HG02938 (cell line): ENCODE results near the gene SLC25A47.

Experiments
- ATAC-seq: cut with Tn5 transposase; IDR thresholded peaks from one replicate; pipeline ENCODE4 v1.9.1; 2021; ENCODE audit warnings: mild to moderate bottlenecking, moderate library complexity; ENCODE audit not compliant: unreplicated experiment

SLC25A47 gene

DNA sequence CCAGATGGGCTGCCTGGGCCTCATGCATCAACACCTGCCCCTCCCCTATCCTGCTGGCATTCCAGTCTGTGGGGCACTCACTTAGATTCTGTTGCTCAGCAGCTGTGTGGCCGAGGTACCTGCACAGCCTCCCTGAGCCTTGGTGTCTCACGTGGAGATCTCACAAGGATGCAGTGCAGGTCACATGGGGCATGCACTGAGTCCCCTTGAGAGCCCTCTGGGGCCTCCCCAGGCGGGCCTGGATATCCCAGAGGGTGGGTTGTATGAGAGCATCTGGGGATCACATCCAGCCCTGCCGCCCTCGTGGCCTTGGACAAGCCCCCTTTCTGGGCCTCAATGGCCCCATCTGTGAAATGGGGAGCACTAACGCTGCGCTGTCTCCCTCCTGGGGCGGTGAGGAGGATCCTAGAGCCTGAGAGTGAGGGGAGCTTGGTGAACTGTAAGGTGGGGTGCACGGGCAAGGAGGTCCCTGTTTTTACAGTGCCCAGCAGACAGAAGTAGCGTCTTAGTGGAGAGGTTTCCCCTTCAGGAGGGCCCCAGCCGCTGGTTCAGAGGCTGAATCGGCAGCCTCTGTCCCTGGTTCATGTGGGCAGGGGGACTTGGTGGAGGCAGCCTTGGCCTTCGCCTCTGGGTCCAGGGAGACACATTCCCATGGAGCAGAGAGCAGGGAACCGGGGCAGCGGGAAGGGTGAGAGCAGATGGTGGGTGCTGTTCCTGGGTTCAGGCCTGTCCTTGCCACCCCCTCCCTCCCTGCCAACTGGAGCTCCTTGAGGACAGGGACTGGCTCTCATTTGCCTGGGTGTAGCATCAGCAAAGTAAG lies 791 bp upstream of the SLC25A47 start:
- no peak for ATAC-seq

DNA sequence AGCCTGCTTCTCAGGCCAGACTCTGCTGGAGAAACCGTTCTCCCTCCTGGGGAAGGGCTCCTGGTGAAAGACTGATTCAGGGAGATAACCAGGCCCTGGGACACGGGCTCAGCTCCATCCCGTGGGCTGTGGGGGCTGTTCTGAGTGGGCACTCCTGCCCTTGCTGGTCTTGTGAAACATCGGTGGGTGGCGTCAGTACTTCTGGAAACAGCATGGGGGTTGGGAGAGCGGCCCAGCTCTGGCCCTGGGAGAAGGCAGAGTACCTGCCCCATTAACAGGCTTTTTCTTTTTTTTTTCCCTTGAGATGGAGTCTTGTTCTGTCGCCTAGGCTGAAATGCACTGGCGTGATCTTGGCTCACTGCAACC lies 786 bp downstream of the SLC25A47 start:
- no peak for ATAC-seq

DNA sequence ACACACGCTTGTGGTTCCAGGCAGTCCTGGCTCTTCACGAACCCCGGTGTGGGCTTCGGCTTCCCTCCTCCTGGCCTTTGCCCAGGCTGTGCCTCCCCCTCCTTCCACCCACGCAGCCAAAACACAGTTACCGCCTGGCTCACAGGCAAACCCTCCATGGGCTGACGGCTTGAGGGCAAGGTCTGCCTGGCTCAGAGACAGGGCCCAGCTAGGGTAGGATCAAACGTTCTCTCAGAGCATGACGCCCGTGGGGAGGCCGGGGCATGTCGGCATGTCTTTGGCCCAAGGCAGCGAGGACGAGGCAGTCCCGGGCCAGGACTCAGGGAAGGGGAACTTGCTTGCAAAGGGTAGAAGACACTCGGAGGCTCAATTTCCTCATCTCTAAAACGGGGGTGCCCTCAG lies 2.1 kb downstream of the SLC25A47 start:
- no peak for ATAC-seq

DNA sequence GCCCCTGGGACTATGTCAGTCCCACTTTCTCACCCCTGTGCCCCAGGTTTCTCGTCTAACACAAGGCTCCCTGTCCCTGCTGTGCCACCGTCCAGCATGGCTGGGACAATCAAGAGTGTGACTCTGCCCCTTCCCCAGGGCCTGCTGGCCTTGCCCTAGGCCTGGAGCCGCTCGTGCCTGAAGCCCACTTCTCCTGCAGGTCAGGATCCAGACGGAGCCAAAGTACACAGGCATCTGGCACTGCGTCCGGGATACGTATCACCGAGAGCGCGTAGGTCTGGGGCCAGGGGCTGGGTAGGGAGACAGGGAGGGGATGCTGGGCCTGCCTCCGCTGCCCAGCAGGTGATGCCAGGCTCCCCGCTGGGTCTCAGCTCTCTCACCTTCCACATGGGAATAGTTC lies 2.8 kb downstream of the SLC25A47 start:
- no peak for ATAC-seq

DNA sequence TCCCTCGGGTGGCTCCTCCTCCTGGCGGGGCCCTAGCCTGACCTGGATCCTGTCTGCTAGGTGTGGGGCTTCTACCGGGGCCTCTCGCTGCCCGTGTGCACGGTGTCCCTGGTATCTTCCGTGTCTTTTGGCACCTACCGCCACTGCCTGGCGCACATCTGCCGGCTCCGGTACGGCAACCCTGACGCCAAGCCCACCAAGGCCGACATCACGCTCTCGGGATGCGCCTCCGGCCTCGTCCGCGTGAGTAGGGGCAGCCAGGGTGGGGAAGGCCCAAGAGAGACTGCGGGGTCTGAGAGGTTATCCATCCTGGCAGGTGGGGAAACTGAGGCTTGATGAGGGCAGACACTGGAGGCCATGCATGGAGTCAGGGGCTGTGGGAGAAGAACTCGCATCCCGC lies 4.0 kb downstream of the SLC25A47 start:
- no peak for ATAC-seq

DNA sequence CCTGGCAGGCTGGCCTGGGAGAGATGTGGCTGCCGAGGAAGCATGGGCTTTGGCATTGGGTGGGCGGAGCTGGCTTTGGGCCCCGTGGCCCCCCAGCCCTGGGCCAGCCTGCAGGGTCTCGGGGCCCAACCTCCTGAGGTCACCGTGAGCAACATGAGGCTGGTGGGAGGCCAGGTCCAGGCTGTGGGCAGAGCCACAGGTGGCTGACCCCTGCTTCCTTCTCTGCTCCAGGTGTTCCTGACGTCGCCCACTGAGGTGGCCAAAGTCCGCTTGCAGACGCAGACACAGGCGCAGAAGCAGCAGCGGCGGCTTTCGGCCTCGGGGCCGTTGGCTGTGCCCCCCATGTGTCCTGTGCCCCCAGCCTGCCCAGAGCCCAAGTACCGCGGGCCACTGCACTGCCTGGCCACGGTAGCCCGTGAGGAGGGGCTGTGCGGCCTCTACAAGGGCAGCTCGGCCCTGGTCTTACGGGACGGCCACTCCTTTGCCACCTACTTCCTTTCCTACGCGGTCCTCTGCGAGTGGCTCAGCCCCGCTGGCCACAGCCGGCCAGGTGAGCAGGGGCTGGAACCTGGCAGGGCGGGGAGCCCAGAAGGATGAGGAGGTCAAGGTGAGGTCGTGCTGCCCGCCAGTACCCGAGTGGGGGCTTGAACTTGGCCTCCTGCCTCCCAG lies 5.5 kb downstream of the SLC25A47 start:
- no peak for ATAC-seq

DNA sequence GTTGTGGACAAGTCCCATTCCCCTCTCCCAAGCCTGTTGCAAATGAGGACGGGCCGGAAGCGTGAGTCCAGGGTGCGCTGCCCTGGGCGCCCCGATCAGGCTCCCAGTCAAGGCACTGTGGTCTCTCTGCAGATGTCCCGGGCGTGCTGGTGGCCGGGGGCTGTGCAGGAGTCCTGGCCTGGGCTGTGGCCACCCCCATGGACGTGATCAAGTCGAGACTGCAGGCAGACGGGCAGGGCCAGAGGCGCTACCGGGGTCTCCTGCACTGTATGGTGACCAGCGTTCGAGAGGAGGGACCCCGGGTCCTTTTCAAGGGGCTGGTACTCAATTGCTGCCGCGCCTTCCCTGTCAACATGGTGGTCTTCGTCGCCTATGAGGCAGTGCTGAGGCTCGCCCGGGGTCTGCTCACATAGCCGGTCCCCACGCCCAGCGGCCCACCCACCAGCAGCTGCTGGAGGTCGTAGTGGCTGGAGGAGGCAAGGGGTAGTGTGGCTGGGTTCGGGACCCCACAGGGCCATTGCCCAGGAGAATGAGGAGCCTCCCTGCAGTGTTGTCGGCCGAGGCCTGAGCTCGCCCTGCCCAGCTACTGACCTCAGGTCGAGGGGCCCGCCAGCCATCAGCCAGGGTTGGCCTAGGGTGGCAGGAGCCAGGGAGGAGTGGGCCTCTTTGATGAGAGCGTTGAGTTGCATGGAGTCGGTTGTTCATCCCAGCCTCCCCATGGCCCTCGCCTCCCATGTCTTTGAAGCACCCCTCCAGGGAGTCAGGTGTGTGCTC lies 6.3 kb downstream of the SLC25A47 start:
- ATAC-seq = no peak

DNA sequence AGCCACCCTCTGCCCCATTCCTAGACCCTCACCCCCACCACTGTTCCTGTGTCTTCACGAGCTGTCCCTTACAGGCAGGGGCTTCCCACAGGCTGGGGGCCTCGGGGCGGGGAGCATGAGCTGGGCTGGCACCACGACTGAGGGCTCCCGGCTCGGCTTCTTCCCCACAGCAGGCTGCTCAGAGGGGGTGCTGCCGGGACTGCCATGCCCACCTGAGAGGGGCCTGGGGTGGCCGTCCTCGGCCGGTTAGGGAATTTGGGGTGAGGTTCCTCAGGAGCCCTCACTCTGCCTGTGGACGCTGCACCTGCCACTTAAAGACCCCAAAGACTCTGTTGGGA lies 6.8 kb downstream of the SLC25A47 start:
- no peak for ATAC-seq

DNA sequence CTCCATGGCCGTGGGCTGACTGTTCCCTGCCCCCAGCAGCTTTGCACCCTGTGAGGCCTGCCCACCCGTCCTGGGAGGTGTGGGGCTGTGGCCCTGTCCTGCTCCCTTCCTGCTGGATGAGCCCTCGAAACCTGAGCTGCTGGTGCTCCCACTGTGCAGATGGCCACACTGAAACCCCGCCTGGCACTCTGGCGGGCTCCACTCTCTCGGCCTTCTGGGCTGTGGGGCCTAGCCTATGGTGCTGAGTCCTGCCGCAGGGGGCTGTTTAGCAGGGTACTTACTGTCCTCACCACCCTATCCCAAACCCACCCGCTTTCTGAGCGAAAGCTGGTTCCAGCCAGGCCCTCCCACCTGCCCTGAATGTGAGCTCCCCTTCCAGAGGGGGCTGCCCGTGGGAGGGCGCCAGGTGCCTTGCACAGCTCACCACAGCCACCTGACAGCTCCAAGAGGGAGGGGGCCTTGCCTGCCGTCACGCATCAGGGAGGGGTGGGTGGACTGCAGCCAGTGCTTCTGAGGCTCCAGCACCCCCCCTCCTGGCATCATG lies 7.3 kb downstream of the SLC25A47 start:
- no peak for ATAC-seq

DNA sequence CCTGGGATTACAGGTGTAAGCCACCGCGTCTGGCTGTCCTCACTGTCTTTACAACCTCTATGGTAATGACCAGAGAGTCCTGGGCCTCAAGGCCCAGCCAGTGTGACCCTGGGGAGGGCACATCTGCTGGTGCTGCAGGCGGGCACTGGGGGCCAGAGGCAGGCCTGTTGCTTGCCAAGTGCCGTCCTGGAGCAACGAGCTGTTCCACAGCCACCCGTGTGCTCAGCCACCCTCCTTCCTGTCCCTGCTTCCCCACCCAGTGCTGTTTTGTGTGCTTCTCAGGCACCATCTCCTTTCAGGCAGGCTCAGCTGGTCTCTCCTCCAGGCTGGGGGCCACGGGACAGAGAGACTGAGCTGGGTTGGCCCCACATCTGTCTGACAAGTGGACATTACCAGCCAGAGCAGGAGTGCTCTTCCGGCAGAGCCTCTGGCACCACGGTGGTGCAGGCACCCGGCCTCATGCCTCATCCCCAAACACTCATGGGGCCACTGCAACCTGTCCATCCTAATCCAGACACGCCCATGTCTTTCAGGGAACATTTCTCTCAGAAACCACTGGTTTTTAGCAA lies 9.0 kb downstream of the SLC25A47 start:
- no peak for ATAC-seq

DNA sequence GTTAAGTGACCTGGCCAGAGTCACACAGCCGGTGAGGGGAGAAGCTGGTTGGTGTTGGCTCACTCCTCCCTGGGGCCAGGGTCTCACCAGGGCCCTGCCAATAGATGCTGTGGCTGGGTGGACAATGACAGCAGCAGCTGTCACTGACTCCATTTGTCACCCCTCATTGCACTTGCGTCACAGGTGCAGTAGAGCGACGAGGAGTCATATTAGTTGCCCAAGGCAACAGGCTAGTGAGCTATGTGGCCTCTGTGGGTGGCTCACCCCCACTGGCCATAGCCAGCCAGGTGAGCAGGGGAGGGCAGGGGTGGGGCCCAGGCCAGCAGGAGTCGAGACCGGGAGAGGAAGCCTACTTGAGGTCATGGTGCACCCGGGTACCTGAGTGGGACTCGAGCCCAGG lies 9.7 kb downstream of the SLC25A47 start:
- ATAC-seq = no peak

DNA sequence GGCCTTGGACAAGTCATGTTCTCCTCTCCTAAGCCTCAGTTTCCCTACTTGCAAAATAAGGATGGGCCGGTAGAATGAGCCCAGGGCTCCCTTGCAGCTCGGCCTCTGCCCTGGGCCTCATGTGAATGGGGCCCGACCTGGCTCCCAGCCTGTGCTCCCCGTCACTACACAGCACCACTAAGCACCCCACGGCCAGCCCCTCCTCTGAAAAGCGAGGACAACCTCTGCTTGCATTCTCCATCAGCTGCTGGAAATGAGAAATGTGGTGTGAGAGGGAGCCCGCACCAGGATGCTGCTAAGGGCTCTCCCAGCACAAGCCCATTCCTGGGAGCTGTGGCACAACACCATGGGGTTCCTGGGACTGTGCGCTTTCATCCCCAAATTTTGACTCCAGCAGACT lies 10.2 kb downstream of the SLC25A47 start:
- no peak for ATAC-seq

DNA sequence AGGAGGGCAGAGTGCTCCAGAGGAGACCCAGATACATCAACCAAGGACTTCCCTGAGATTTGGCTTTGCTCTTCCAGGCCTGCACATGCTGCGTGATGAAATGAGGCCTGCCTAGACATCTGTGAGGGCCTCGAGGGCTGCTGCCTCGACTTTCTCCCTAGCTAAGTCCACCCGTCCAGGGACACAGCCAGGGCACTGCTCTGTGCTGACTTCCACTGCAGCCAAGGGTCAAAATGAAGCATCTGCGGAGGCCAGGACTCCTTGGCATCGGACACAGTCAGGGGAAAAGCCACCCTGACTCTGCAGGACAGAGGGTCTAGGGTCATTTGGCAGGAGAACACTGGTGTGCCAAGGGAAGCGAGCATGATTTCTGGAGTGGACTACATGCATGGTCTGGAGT lies 10.7 kb downstream of the SLC25A47 start:
- no peak for ATAC-seq

DNA sequence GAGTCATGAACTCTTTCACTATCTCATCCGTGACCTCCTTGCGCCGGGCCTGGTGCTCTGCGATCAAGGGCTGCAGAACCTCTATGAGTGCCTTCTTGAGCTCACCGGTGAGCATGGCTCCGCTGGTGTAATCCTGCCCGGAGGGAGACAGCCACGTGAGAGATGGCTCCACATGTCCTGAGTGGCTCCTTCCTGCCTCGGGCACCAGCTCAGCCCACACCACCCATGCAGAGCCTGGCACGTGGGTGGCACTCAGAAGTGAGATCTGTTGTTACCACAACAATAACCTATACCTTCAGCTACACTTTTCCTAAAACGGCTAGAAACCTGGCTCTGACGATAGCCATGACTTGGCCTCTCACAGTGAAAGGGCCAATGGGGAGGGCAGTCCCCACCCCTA lies 11.8 kb downstream of the SLC25A47 start:
- no peak for ATAC-seq

DNA sequence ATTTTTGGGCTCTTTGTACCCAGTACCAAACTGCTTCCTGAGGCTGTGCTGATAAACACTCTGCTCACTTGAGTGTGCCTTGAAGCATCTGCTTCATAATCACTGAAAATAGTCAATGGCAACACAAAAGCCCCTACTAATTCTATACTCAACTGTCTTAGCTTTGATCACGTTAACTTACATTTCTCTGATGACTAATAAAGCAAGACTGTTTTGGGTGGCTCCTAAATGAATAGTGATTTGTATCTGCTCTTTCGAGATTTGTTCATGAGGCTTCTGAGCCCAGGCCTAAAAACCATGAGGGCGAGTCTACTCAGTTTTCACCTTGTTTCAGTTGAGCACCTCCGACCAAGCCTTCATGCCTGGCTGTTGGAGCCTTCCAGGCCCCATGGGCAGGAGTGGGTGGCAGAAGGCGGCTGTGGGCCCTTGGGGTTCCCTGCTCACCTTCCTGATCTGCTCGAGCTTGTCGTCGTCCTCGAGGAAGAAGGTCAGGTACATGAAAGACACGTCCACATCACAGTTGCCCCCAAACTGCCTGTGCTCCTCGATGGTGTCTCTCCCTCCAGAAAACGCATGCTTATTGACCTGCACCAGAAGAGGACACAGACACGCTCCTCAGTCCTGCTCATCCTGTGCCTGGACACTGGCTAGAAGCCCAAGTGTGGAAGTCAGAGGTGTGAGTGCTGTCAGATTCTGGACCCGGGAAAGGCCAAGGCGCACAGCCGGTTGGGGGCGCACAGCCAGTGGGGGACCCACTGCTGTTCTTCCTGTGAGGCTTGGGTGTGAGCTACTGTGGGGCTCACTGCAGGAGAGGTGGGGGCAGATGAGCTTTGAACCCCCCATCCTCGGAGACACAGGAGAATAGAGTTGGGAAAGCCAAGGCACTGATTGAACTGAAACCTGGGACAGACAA lies 13.7 kb downstream of the SLC25A47 start:
- no peak for ATAC-seq

DNA sequence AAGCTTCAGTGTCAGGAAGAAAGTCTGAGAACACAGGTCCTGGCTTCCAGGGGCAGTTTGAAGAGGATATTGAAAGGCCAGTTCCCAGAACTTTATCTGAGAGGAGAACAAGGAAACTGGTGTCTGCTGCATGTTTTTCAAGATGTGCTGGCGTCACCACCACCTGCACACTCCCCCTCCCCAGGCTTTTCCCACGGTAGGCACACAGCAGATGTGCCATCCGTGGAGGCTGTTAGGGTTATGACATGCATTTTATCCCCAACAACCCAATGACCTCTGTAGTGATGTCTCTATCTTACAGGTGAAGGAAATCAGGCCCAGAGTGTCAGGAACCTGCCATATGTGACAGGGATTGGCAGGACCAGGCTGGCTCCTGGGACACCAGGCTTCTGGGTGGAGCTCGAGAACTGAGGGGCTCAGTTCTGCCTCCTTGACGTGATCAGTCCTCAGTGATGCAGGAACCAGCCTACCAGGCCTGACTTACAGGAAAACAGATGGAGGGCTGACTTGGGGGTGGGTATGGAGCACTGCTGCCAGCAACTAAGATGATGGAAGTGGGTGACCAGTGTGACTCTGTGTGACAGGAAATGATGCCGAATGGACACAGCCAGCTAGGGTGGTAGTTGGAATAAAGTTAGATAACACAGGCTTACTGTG lies 16.8 kb downstream of the SLC25A47 start:
- no peak for ATAC-seq

DNA sequence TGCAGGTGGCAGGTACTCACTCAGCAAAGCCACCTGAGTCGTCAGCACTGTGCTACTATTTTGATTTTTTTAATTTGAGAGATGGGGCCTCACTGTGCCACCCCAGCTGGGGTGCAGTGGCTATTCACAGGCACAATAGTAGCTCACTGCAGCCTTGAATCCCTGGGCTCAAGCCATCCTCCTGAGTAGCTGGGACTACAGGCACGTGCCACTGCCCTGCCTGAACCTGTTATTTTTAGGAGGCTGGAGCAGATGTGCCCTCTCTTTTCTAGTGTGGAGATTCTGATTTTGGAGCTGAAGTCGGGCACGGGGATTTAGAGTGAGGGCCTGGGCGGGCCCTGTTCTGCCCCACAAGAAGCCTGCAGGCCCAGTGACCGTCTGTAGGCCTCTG lies 17.3 kb downstream of the SLC25A47 start:
- no peak for ATAC-seq

DNA sequence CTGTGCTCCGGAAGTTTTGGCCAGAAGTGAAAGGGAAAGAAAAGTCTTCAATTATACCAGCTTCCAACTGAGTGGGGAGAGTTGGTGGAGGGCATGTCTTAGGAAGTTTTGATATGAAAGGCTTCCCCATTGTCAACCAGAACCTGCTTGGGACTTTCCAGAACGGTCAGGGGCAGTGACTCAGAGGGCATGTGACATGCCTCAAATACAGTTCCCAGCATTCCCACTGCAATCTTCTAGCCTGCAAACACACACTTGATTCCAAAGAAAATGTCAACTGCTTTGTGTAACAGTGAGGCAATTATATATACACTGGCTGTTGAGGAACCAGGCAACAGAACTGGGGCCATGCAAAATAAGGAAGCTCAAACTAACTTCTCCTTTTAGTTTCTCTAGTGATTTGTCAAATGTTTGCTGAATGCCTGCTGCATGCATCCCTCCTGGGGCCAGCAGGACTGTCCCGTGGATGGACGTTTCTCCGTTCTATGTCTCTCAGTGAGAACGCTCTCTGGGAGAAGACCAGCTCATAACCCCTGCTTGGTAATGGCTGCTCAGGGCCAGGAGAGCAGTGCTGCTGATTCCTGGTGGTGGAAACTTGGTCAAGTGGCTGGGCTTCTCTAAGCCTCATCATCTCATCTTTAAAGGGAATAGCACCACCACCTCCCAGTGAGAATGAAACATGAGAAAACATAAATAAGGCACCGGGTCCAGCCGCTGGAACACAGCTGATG lies 18.3 kb downstream of the SLC25A47 start:
- ATAC-seq = no peak

DNA sequence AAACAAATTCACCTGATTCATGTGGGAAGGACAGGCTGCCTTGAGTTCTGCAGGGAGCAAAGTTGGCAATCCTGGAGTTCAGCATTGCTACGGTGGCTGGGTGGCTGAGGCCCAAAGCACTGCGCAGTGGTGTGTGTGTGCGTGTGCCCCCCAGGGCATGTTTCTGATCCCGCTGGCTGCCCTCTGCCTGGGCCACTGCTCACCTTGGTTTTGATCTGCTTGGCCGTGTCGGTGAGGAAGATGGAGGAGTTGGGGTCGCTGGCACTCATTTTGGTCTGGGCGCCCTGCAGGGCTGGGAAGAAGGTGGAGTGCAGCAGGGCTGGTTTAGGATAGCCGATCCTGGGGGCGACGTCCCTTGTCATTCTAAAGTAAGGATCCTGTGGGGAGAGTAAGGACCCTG lies 19.1 kb downstream of the SLC25A47 start:
- no peak for ATAC-seq
